B cell (primary cell): ENCODE data around the gene DMC1. TPM values are rescaled to one million over a fixed set of nuclear protein-coding genes. Genes with fewer than 3 reads are reported as not detected.

Experiments
- ATAC-seq: fragments of 200-7000 bp; cut with Tn5 transposase; one replicate; pipeline ENCODE4 v1.10.0; 2021; ENCODE audit warnings: low read depth, mild to moderate bottlenecking, moderate number of reproducible peaks, moderate library complexity
- CTCF ChIA-PET: fragments of 350-600 bp; sonication (Branson Sonifier 250); formaldehyde crosslinking; loops from one replicate; lab custom pipeline; 2021; ENCODE audit warnings: antibody characterized with exemption, inconsistent platforms; lab: Charles Lee
- POLR2A ChIA-PET: fragments of 350-600 bp; sonication (Branson Sonifier 250); formaldehyde crosslinking; loops from one replicate; lab custom pipeline; 2021; ENCODE audit warnings: antibody characterized with exemption; lab: Charles Lee
- DNase-seq: peaks from one replicate; pipeline ENCODE4 v3.0.0; 2013
- H2AFZ ChIP-seq: 2 replicates; pipeline ENCODE4 v1.6.1; 2012; ENCODE audit warnings: mild to moderate bottlenecking, low read depth, low read length; ENCODE audit not compliant: insufficient read depth, poor library complexity, severe bottlenecking
- H3K27ac ChIP-seq, 2 donors: 1 replicate in 1 of 2; 2 replicates in 1 of 2; pipeline ENCODE4 v1.5.1; 2012 to 2013; ENCODE audit warnings: low read length in 2 of 2, mild to moderate bottlenecking in 2 of 2, moderate library complexity in 1 of 2
- H3K27me3 ChIP-seq, 4 experiments: fragments of 200-600 bp in 1 of 4; sonication (generic) in 1 of 4; replicated peaks in 1 of 4; 1 replicate in 2 of 4; 2 replicates in 2 of 4; pipeline versions ENCODE4 v1.6.1 to v1.7.0; 2013 to 2016; ENCODE audit warnings: low read length in 3 of 4, mild to moderate bottlenecking in 2 of 4, mixed read lengths in 1 of 4, moderate library complexity in 1 of 4; ENCODE audit not compliant: insufficient read depth in 4 of 4, control insufficient read depth in 3 of 4; ENCODE audit errors: control extremely low read depth in 1 of 4
- H3K36me3 ChIP-seq, 2 experiments: replicated peaks in 1 of 2; 1 replicate in 1 of 2; 2 replicates in 1 of 2; pipeline versions ENCODE4 v1.6.1 to v1.7.1; 2013; ENCODE audit warnings: low read length in 1 of 2; ENCODE audit not compliant: insufficient read depth in 2 of 2, control insufficient read depth in 1 of 2; ENCODE audit errors: control extremely low read depth in 1 of 2, extremely low read depth in 1 of 2
- H3K4me1 ChIP-seq, 2 donors: fragments of 200-600 bp in 1 of 2; sonication (generic) in 1 of 2; 1 replicate in 1 of 2; 2 replicates in 1 of 2; pipeline versions ENCODE4 v1.5.1 to v1.6.1; 2013 to 2017; ENCODE audit warnings: low read length in 2 of 2; ENCODE audit not compliant: control insufficient read depth in 2 of 2, insufficient read depth in 2 of 2
- H3K4me2 ChIP-seq: replicated peaks from 2 replicates; pipeline ENCODE3; 2012; ENCODE audit warnings: mild to moderate bottlenecking, low read depth, low read length; ENCODE audit not compliant: poor library complexity, severe bottlenecking
- H3K4me3 ChIP-seq, 5 experiments: fragments of 200-600 bp in 1 of 5; sonication (generic) in 1 of 5; 1 replicate in 3 of 5; 2 replicates in 2 of 5; pipeline versions ENCODE4 v1.5.1 to v1.7.0; 2011 to 2016; ENCODE audit warnings: low read length in 4 of 5, mild to moderate bottlenecking in 4 of 5, low read depth in 2 of 5, control low read depth in 1 of 5, moderate library complexity in 1 of 5; ENCODE audit not compliant: insufficient read depth in 1 of 5; ENCODE audit errors: control extremely low read depth in 1 of 5, extremely low read depth in 1 of 5
- H3K79me2 ChIP-seq: fragments of 200-600 bp; sonication (generic); one replicate; pipeline ENCODE4 v1.6.0; 2016; ENCODE audit warnings: low read length; ENCODE audit not compliant: control insufficient read depth, insufficient read depth
- H3K9ac ChIP-seq: fragments of 200-600 bp; sonication (generic); 2 replicates; pipeline ENCODE4 v1.6.1; 2017; ENCODE audit warnings: mild to moderate bottlenecking, low read length, moderate library complexity
- H3K9me3 ChIP-seq, 3 donors: one replicate each; pipeline versions ENCODE4 v1.6.1 to v1.7.1; 2013; ENCODE audit warnings: low read length in 2 of 3; ENCODE audit not compliant: control insufficient read depth in 2 of 3, insufficient read depth in 1 of 3; ENCODE audit errors: control extremely low read depth in 1 of 3
- H4K20me1 ChIP-seq: 2 replicates; pipeline ENCODE4 v1.6.0; 2012; ENCODE audit warnings: mild to moderate bottlenecking, low read length; ENCODE audit not compliant: insufficient read depth, control insufficient read depth, poor library complexity, severe bottlenecking
- H3K27ac Mint-ChIP-seq: one replicate; pipeline ENCODE4 v1.8.0; 2021; ENCODE audit warnings: mixed read lengths
- H3K27me3 Mint-ChIP-seq: one replicate; pipeline ENCODE4 v1.8.0; 2021; ENCODE audit warnings: mixed read lengths
- H3K4me1 Mint-ChIP-seq: one replicate; pipeline ENCODE4 v1.8.0; 2021; ENCODE audit warnings: mixed read lengths
- H3K4me3 Mint-ChIP-seq: one replicate; pipeline ENCODE4 v1.8.0; 2021; ENCODE audit warnings: mixed read lengths
- H3K9me3 Mint-ChIP-seq: one replicate; pipeline ENCODE4 v1.8.0; 2022; ENCODE audit warnings: mixed read lengths; ENCODE audit not compliant: insufficient read depth
- EZH2 ChIP-seq: IDR thresholded peaks from 2 replicates; pipeline ENCODE4 v1.6.1; 2012; ENCODE audit warnings: borderline replicate concordance, low read depth, mild to moderate bottlenecking, moderate library complexity, low read length; ENCODE audit not compliant: insufficient read depth, poor library complexity, severe bottlenecking
- WGBS: methylation state at CpG from one replicate; pipeline ENCODE4 v1.1.5; 2013; ENCODE audit warnings: missing lambda C conversion rate; ENCODE audit not compliant: insufficient coverage; 5-methylcytosine and 5-hydroxymethylcytosine counted together
- intact Hi-C: fragments of 100-400 bp; cut with micrococcal nuclease; formaldehyde crosslinking; loops from one replicate; pipeline ENCODE4 v1.10.0; 2022
- polyA plus RNA-seq: library from polyadenylated mRNA; depleted of rRNA; stranded (reverse); fragments of >200 nt; gene quantifications from 2 replicates; pipeline ENCODE4 v1.2.3, GENCODE V29; 2012
- total RNA-seq, 2 donors: library from RNA; stranded (reverse); fragments of 120-200 nt in 1 of 2; gene quantifications; 1 replicate in 1 of 2; 2 replicates in 1 of 2; pipeline versions ENCODE4 v1.2.3 to v1.2.4, GENCODE V29; 2013 to 2022
- TF ChIP-seq, protein P1 (sequence below): fragments of 200-600 bp; IDR thresholded peaks from one replicate; pipeline ENCODE4 v1.8.0; 2022; ENCODE audit warnings: antibody characterized with exemption, mild to moderate bottlenecking

The DMC1 gene
- total and polyA plus RNA-seq, 2 donors (not counting 1 experiment from before 2014, with no cell fraction given), result 0.64 TPM; not detected in 1

DNA sequence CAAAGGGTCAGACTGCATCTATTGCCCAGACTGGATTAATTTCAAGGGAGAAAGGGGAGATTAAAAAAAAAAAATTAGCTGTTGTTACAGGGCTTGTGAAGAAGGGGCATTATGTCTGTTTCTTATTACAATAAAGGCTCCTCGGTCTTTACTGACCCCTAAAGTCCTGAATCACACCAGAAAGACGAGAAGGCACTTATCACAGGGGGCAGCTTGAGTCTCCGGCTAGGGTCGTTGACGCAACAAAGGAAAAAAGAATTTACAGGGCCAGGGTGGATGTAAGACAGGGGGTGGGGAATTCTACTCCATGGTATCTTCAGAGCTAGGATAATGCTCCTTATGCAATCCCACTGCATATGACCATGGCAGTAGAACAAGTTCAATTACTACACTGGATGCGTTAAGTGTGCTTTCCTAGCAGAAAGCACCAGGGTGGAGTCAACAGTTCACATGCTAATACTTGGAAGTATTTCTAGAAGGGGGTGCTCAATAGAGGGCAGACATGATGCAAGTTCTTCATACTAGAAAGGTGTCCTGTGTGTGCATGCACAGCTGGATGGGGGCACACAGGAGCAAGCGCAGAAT lies 80.3 kb downstream of the DMC1 start:
- CTCF ChIA-PET, result interaction anchor here (1.0 to 1.2 kb wide), 2 partner anchors 9 to 84 kb away, joined by 3 read pairs; no protein-coding TSS in a partner anchor
- Histone ChIP-seq H3K27me3 (no peaks in the 10 kb centered on the region), H3K4me3 (no peak overlapping the region), H2AFZ (no peak overlapping the region), H4K20me1 (peaks cover 61% of the 10 kb centered on the region), H3K79me2 (peaks cover 21% of the 10 kb centered on the region), H3K9me3 (no peaks in the 10 kb centered on the region), H3K9ac (no peak overlapping the region), H3K27ac (no peak overlapping the region), H3K4me1 (no peaks in the 10 kb centered on the region), H3K36me3 (peaks cover 2 to 92% of the 10 kb centered on the region in 2 experiments), H3K4me2 (no peak overlapping the region)
- peaks cover 2% of the 10 kb centered on the region for H3K4me1 Mint-ChIP-seq
- no peaks in the 10 kb centered on the region for H3K27me3 Mint-ChIP-seq
- TF ChIP-seq EZH2, result no peak
- TF ChIP-seq, protein P1, sequence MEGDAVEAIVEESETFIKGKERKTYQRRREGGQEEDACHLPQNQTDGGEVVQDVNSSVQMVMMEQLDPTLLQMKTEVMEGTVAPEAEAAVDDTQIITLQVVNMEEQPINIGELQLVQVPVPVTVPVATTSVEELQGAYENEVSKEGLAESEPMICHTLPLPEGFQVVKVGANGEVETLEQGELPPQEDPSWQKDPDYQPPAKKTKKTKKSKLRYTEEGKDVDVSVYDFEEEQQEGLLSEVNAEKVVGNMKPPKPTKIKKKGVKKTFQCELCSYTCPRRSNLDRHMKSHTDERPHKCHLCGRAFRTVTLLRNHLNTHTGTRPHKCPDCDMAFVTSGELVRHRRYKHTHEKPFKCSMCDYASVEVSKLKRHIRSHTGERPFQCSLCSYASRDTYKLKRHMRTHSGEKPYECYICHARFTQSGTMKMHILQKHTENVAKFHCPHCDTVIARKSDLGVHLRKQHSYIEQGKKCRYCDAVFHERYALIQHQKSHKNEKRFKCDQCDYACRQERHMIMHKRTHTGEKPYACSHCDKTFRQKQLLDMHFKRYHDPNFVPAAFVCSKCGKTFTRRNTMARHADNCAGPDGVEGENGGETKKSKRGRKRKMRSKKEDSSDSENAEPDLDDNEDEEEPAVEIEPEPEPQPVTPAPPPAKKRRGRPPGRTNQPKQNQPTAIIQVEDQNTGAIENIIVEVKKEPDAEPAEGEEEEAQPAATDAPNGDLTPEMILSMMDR, result no peak
- no peak overlapping the region for H3K27ac Mint-ChIP-seq
- WGBS, result 88% methylated on average over 1 of the region's 7 CpGs
- POLR2A ChIA-PET, result interaction anchor here (1.1 kb wide), 1 partner anchor 9 kb away, joined by 3 read pairs; no protein-coding TSS in a partner anchor
- intact Hi-C loops, result no loop called here
- H3K9me3 Mint-ChIP-seq, result no peaks in the 10 kb centered on the region
- ATAC-seq (no peak), DNase-seq (no peak)
- H3K4me3 Mint-ChIP-seq, result no peak overlapping the region

DNA sequence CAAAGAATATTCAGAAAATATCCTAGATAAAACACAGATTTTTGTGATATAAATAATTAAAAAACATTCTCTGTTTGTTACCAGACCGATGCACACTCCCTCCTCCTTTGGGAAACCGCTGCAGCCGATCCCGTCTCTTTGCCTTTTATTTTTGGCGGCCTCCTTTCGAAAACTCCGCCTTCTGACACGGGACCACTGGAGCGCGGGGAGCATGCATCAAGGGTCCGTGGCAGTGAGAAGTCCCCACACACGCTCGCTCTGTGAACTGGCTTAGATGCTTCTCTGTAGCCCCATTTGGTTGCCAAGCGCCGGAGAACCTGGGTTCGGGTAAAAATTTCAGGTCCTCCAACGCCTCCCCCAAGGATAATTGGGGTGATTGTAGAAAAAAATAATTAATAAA lies 80.8 kb downstream of the DMC1 start:
- Histone ChIP-seq H3K27ac (no peak overlapping the region), H3K4me3 (no peak overlapping the region), H3K4me1 (no peaks in the 10 kb centered on the region), H2AFZ (no peak overlapping the region), H3K79me2 (peaks cover 18% of the 10 kb centered on the region), H3K36me3 (peaks cover 2 to 92% of the 10 kb centered on the region in 2 experiments), H3K9ac (no peak overlapping the region), H3K27me3 (no peaks in the 10 kb centered on the region), H3K9me3 (no peaks in the 10 kb centered on the region), H3K4me2 (no peak overlapping the region), H4K20me1 (peaks cover 59% of the 10 kb centered on the region)
- intact Hi-C loops, result no loop called here
- no peak overlapping the region for H3K4me3 Mint-ChIP-seq
- peaks cover 5% of the 10 kb centered on the region for H3K4me1 Mint-ChIP-seq
- no peaks in the 10 kb centered on the region for H3K9me3 Mint-ChIP-seq
- CTCF ChIA-PET, result no interaction called here
- 93% methylated on average over 11 of the region's 17 CpGs for WGBS
- no peaks in the 10 kb centered on the region for H3K27me3 Mint-ChIP-seq
- no peak for DNase-seq
- no peak overlapping the region for H3K27ac Mint-ChIP-seq
- no peak for TF ChIP-seq EZH2
- TF ChIP-seq, protein P1, result no peak
- POLR2A ChIA-PET, result no interaction called here
- ATAC-seq, result no peak
